ENCODE results near the gene PIP4K2C. TPM values are rescaled to one million over a fixed set of nuclear protein-coding genes. Genes with fewer than 3 reads are reported as not detected.

Gene PIP4K2C
- total and polyA plus RNA-seq, 2 donors (not counting 1 experiment from before 2014, with no cell fraction given), result 11.9 to 24.3 TPM

DNA sequence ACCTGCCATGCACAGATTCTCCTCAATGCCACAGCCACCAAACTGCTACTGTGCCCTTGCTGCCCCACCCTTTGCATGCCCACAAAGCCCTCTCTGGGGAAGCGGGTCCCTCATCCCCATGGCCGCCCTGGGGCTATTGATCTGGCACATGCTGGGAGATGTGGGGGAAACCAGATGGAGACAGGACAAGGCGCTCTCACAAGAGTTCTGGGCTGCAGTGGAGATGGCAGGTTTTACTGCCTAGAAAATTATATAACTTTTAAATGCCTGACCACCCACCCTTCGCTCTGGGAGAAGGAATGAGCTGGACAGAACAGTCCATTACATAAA is 10.6 kb upstream of the PIP4K2C start:
- H3K27me3 ChIP-seq (ENCODE audit: control insufficient read depth, insufficient read depth, low read length), result no peaks in the 10 kb centered on the region
- H3K4me3 ChIP-seq (replicated peaks in 1 of 4; ENCODE audit: control extremely low read depth in 1 of 4, insufficient read depth in 1 of 4, low read depth in 3 of 4, low read length in 4 of 4), result no peak overlapping the region
- no peak for DNase-seq (ENCODE audit: low read depth in 2 of 2)
- H2AFZ ChIP-seq (ENCODE audit: low read length), result no peak overlapping the region
- H3K79me2 ChIP-seq (ENCODE audit: control insufficient read depth, insufficient read depth, low read length), result no peaks in the 10 kb centered on the region
- no peak overlapping the region for H3K27ac ChIP-seq (ENCODE audit: insufficient read depth, low read length)
- H3K9me3 ChIP-seq (ENCODE audit: control insufficient read depth, insufficient read depth, low read depth, low read length), result no peaks in the 10 kb centered on the region
- no peak for TF ChIP-seq EZH2 (IDR thresholded peaks at IDR 0.05; ENCODE audit: low read length, missing control alignments)
- TF ChIP-seq, protein P1, sequence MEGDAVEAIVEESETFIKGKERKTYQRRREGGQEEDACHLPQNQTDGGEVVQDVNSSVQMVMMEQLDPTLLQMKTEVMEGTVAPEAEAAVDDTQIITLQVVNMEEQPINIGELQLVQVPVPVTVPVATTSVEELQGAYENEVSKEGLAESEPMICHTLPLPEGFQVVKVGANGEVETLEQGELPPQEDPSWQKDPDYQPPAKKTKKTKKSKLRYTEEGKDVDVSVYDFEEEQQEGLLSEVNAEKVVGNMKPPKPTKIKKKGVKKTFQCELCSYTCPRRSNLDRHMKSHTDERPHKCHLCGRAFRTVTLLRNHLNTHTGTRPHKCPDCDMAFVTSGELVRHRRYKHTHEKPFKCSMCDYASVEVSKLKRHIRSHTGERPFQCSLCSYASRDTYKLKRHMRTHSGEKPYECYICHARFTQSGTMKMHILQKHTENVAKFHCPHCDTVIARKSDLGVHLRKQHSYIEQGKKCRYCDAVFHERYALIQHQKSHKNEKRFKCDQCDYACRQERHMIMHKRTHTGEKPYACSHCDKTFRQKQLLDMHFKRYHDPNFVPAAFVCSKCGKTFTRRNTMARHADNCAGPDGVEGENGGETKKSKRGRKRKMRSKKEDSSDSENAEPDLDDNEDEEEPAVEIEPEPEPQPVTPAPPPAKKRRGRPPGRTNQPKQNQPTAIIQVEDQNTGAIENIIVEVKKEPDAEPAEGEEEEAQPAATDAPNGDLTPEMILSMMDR (conservative IDR thresholded peaks at IDR 0.05 in 1 of 2, IDR thresholded peaks at IDR 0.05 in 1 of 2; ENCODE audit: low read depth in 1 of 2, low read length in 2 of 2), result no peak
- H3K9ac ChIP-seq (ENCODE audit: insufficient read depth, low read length), result no peak overlapping the region
- H3K36me3 ChIP-seq (ENCODE audit: control insufficient read depth, insufficient read depth, low read length), result no peaks in the 10 kb centered on the region
- no peaks in the 10 kb centered on the region for H4K20me1 ChIP-seq (ENCODE audit: control insufficient read depth, extremely low read depth, insufficient read depth, low read length)
- H3K4me1 ChIP-seq (ENCODE audit: control insufficient read depth, extremely low read depth, insufficient read depth, low read length), result no peaks in the 10 kb centered on the region
- no peak overlapping the region for H3K4me2 ChIP-seq (ENCODE audit: extremely low read depth, insufficient read depth, low read length)

DNA sequence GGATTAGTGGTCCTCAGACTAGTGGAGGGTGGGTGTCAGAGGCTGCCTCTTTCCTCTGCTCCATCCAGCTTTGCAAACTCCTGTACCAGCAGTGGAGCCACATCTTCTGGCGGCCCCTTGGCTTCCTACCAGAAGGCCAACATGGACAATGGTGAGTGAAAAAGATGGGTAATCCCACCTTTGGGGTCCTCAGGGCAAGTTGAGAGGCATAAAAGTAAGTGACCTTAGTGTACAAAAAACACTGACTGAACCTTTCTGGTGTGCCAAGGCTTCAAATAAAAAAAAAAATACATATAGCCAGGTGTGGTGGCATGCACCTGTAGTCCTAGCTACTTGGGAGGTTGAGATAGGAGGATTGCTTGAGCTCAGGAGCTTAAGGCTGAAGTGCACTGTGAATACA is 9.2 kb upstream of the PIP4K2C start:
- no peak overlapping the region for H3K4me2 ChIP-seq (ENCODE audit: extremely low read depth, insufficient read depth, low read length)
- H4K20me1 ChIP-seq (ENCODE audit: control insufficient read depth, extremely low read depth, insufficient read depth, low read length), result no peaks in the 10 kb centered on the region
- no peak overlapping the region for H3K9ac ChIP-seq (ENCODE audit: insufficient read depth, low read length)
- H3K27ac ChIP-seq (ENCODE audit: insufficient read depth, low read length), result no peak overlapping the region
- peaks cover 1% of the 10 kb centered on the region for H3K27me3 ChIP-seq (ENCODE audit: control insufficient read depth, insufficient read depth, low read length)
- TF ChIP-seq EZH2 (IDR thresholded peaks at IDR 0.05; ENCODE audit: low read length, missing control alignments), result no peak
- TF ChIP-seq, protein P1 (conservative IDR thresholded peaks at IDR 0.05 in 1 of 2, IDR thresholded peaks at IDR 0.05 in 1 of 2; ENCODE audit: low read depth in 1 of 2, low read length in 2 of 2), result no peak
- no peaks in the 10 kb centered on the region for H3K79me2 ChIP-seq (ENCODE audit: control insufficient read depth, insufficient read depth, low read length)
- no peaks in the 10 kb centered on the region for H3K36me3 ChIP-seq (ENCODE audit: control insufficient read depth, insufficient read depth, low read length)
- H2AFZ ChIP-seq (ENCODE audit: low read length), result no peak overlapping the region
- no peaks in the 10 kb centered on the region for H3K9me3 ChIP-seq (ENCODE audit: control insufficient read depth, insufficient read depth, low read depth, low read length)
- H3K4me1 ChIP-seq (ENCODE audit: control insufficient read depth, extremely low read depth, insufficient read depth, low read length), result no peaks in the 10 kb centered on the region
- no peak for DNase-seq (ENCODE audit: low read depth in 2 of 2)
- H3K4me3 ChIP-seq (replicated peaks in 1 of 4; ENCODE audit: control extremely low read depth in 1 of 4, insufficient read depth in 1 of 4, low read depth in 3 of 4, low read length in 4 of 4), result no peak overlapping the region

DNA sequence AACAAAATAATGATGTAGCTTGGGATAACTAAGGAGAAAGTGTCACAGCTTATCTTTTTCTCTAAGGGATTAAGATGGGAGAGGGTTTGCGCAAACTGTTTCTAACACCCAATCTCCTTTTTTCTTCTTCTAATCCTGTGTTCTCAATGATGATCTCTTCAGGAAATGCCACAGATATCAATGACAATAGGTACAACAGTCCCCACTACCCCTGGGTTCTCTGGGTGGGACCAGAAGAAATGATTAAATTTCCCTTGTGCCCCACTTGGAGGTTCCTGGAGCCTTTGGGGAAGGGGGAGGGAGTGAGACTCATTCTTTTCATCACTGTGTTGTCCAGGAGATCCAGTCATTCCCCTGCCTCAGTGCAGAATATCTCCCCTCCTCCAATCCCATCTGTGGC is 8.6 kb upstream of the PIP4K2C start:
- H3K27me3 ChIP-seq (ENCODE audit: control insufficient read depth, insufficient read depth, low read length), result peaks cover 4% of the 10 kb centered on the region
- H2AFZ ChIP-seq (ENCODE audit: low read length), result no peak overlapping the region
- H4K20me1 ChIP-seq (ENCODE audit: control insufficient read depth, extremely low read depth, insufficient read depth, low read length), result no peaks in the 10 kb centered on the region
- no peaks in the 10 kb centered on the region for H3K79me2 ChIP-seq (ENCODE audit: control insufficient read depth, insufficient read depth, low read length)
- TF ChIP-seq, protein P1 (conservative IDR thresholded peaks at IDR 0.05 in 1 of 2, IDR thresholded peaks at IDR 0.05 in 1 of 2; ENCODE audit: low read depth in 1 of 2, low read length in 2 of 2), result no peak
- no peak for TF ChIP-seq EZH2 (IDR thresholded peaks at IDR 0.05; ENCODE audit: low read length, missing control alignments)
- H3K4me1 ChIP-seq (ENCODE audit: control insufficient read depth, extremely low read depth, insufficient read depth, low read length), result no peaks in the 10 kb centered on the region
- no peak overlapping the region for H3K4me3 ChIP-seq (replicated peaks in 1 of 4; ENCODE audit: control extremely low read depth in 1 of 4, insufficient read depth in 1 of 4, low read depth in 3 of 4, low read length in 4 of 4)
- no peaks in the 10 kb centered on the region for H3K9me3 ChIP-seq (ENCODE audit: control insufficient read depth, insufficient read depth, low read depth, low read length)
- no peaks in the 10 kb centered on the region for H3K36me3 ChIP-seq (ENCODE audit: control insufficient read depth, insufficient read depth, low read length)
- H3K9ac ChIP-seq (ENCODE audit: insufficient read depth, low read length), result no peak overlapping the region
- no peak overlapping the region for H3K4me2 ChIP-seq (ENCODE audit: extremely low read depth, insufficient read depth, low read length)
- DNase-seq (ENCODE audit: low read depth in 2 of 2), result no peak
- H3K27ac ChIP-seq (ENCODE audit: insufficient read depth, low read length), result no peak overlapping the region
